SK-N-SH (cell line): ENCODE data around the gene SZRD1. TPM values are rescaled to one million over a fixed set of nuclear protein-coding genes. Genes with fewer than 3 reads are reported as not detected.

Experiments used
- CTCF ChIA-PET: fragments of 300-600, 350-600 bp; formaldehyde crosslinking; extraction: SDS; loops from one replicate; lab custom pipeline; 2021; lab: Yijun Ruan, JAX
- POLR2A ChIA-PET: fragments of 350-600 bp; sonication (Branson Sonifier 250); formaldehyde crosslinking; extraction: SDS; loops from one replicate; lab custom pipeline; 2020; ENCODE audit warnings: antibody characterized with exemption, inconsistent platforms; lab: Yijun Ruan, JAX
- DNase-seq: peaks from one replicate; pipeline ENCODE4 v3.0.0; 2012
- H2AFZ ChIP-seq: fragments of 200-600 bp; sonication (generic); 2 replicates; pipeline ENCODE4 v1.8.1; 2016; ENCODE audit warnings: antibody characterized with exemption, mild to moderate bottlenecking, low read depth
- H3F3A ChIP-seq: fragments of 200-600 bp; sonication (generic); replicated peaks from 2 replicates; pipeline ENCODE3; 2016; ENCODE audit warnings: antibody characterized with exemption, mild to moderate bottlenecking; ENCODE audit not compliant: insufficient read depth
- H3K27ac ChIP-seq, 2 experiments: fragments of 200-500 bp in 1 of 2; fragments of 200-600 bp in 1 of 2; sonication (Bioruptor generic) in 1 of 2; sonication (generic), shearing (Covaris generic) in 1 of 2; 2 replicates each; pipeline versions ENCODE4 v1.5.1 to v1.6.1; 2014 to 2016; ENCODE audit warnings: low read depth in 2 of 2, inconsistent platforms in 1 of 2, low read length in 1 of 2, mild to moderate bottlenecking in 1 of 2, mixed read lengths in 1 of 2
- H3K27me3 ChIP-seq: fragments of 200-600 bp; sonication (generic), shearing (Covaris generic); 2 replicates; pipeline ENCODE4 v1.6.1; 2016; ENCODE audit warnings: mixed run types; ENCODE audit not compliant: insufficient read depth
- H3K36me3 ChIP-seq, 2 experiments: fragments of 200-500 bp in 1 of 2; fragments of 200-600 bp in 1 of 2; sonication (Bioruptor generic) in 1 of 2; sonication (generic) in 1 of 2; replicated peaks in 1 of 2; 2 replicates each; pipeline versions ENCODE3 to v1.5.1; 2014 to 2016; ENCODE audit warnings: low read length in 1 of 2, mild to moderate bottlenecking in 1 of 2; ENCODE audit not compliant: insufficient read depth in 2 of 2, control insufficient read depth in 1 of 2
- H3K4me1 ChIP-seq, 2 experiments: fragments of 200-500 bp in 1 of 2; fragments of 200-600 bp in 1 of 2; sonication (Bioruptor generic) in 1 of 2; sonication (generic), shearing (Covaris generic) in 1 of 2; 2 replicates each; pipeline versions ENCODE4 v1.5.1 to v1.6.1; 2014 to 2016; ENCODE audit warnings: low read depth in 1 of 2, low read length in 1 of 2, mixed run types in 1 of 2; ENCODE audit not compliant: insufficient read depth in 2 of 2, control insufficient read depth in 1 of 2
- H3K4me2 ChIP-seq: fragments of 200-600 bp; sonication (generic), shearing (Covaris generic); 2 replicates; pipeline ENCODE4 v1.6.1; 2017; ENCODE audit warnings: mixed run types
- H3K4me3 ChIP-seq, 2 experiments: fragments of 200-500 bp in 1 of 2; fragments of 200-600 bp in 1 of 2; sonication (Bioruptor generic) in 1 of 2; sonication (generic), shearing (Covaris generic) in 1 of 2; 2 replicates each; pipeline versions ENCODE4 v1.5.1 to v1.8.1; 2014 to 2016; ENCODE audit warnings: low read depth in 2 of 2, inconsistent platforms in 1 of 2, low read length in 1 of 2, mild to moderate bottlenecking in 1 of 2, mixed read lengths in 1 of 2, moderate library complexity in 1 of 2
- H3K79me2 ChIP-seq: fragments of 200-600 bp; sonication (generic); 2 replicates; pipeline ENCODE4 v1.8.1; 2017; ENCODE audit warnings: mild to moderate bottlenecking; ENCODE audit not compliant: insufficient read depth
- H3K9ac ChIP-seq: fragments of 200-600 bp; sonication (generic); 2 replicates; pipeline ENCODE4 v1.6.1; 2017; ENCODE audit warnings: mixed run types
- H3K9me2 ChIP-seq: fragments of 200-600 bp; sonication (generic); 2 replicates; pipeline ENCODE4 v1.6.1; 2017; ENCODE audit warnings: mixed run types
- H3K9me3 ChIP-seq: fragments of 200-600 bp; sonication (generic); 2 replicates; pipeline ENCODE4 v1.6.1; 2017; ENCODE audit warnings: mixed run types, mild to moderate bottlenecking, moderate library complexity
- H4K20me1 ChIP-seq: fragments of 200-600 bp; sonication (generic); 2 replicates; pipeline ENCODE4 v1.6.1; 2017; ENCODE audit warnings: mild to moderate bottlenecking, mixed run types; ENCODE audit not compliant: insufficient read depth
- CTCF ChIP-seq: fragments of 200-600 bp; sonication (generic); IDR thresholded peaks from 2 replicates; pipeline ENCODE4 v1.6.1; 2017; ENCODE audit warnings: antibody characterized with exemption, mild to moderate bottlenecking, moderate library complexity
- EP300 ChIP-seq, 2 experiments: IDR thresholded peaks; 2 replicates each; pipeline versions ENCODE4 v1.4.0 to v1.6.1; 2012; ENCODE audit warnings: borderline replicate concordance in 1 of 2, low read depth in 1 of 2, low read length in 1 of 2
- EZH2phosphoT487 ChIP-seq: fragments of 200-600 bp; sonication (generic); IDR thresholded peaks from 2 replicates; pipeline ENCODE4 v1.6.1; 2017; ENCODE audit warnings: low read depth, mixed run types, mild to moderate bottlenecking, antibody characterized with exemption, moderate library complexity, borderline replicate concordance
- FOSL2 ChIP-seq: IDR thresholded peaks from 2 replicates; pipeline ENCODE4 v1.4.0; 2012; ENCODE audit warnings: low read depth, mild to moderate bottlenecking, moderate library complexity, borderline replicate concordance
- FOXJ3 ChIP-seq: sonication (generic); formaldehyde crosslinking; IDR thresholded peaks from 2 replicates; pipeline ENCODE4 v1.5.1; 2020; ENCODE audit warnings: mild to moderate bottlenecking, missing genetic modification reagents
- GABPA ChIP-seq: IDR thresholded peaks from 2 replicates; pipeline ENCODE4 v1.4.0; 2012; ENCODE audit warnings: low read depth, mild to moderate bottlenecking
- JUND ChIP-seq: IDR thresholded peaks from 2 replicates; pipeline ENCODE4 v1.4.0; 2012
- MAX ChIP-seq: IDR thresholded peaks from 2 replicates; pipeline ENCODE4 v1.4.0; 2012; ENCODE audit warnings: low read depth
- MEF2A ChIP-seq: IDR thresholded peaks from 2 replicates; pipeline ENCODE4 v1.4.0; 2012; ENCODE audit warnings: low read depth, borderline replicate concordance
- MXI1 ChIP-seq: IDR thresholded peaks from 2 replicates; pipeline ENCODE4 v1.6.1; 2012; ENCODE audit warnings: mild to moderate bottlenecking, low read depth, low read length, improper control_type of control experiment
- NRF1 ChIP-seq: IDR thresholded peaks from 2 replicates; pipeline ENCODE4 v1.6.1; 2012; ENCODE audit warnings: low read depth, mild to moderate bottlenecking, low read length
- RAD21 ChIP-seq: IDR thresholded peaks from 2 replicates; pipeline ENCODE4 v1.6.1; 2012; ENCODE audit warnings: mild to moderate bottlenecking, low read length
- RCOR1 ChIP-seq: fragments of 150-350 bp; IDR thresholded peaks from 2 replicates; pipeline ENCODE4 v1.6.1; 2017; ENCODE audit warnings: antibody characterized with exemption, low read length
- RFX5 ChIP-seq: IDR thresholded peaks from 2 replicates; pipeline ENCODE4 v1.6.1; 2012; ENCODE audit warnings: mild to moderate bottlenecking, improper control_type of control experiment, low read length
- RXRA ChIP-seq: IDR thresholded peaks from 2 replicates; pipeline ENCODE4 v1.4.0; 2012; ENCODE audit warnings: low read depth, mild to moderate bottlenecking, borderline replicate concordance
- SIN3A ChIP-seq: IDR thresholded peaks from 2 replicates; pipeline ENCODE4 v1.6.1; 2012; ENCODE audit warnings: low read depth, mild to moderate bottlenecking, low read length, moderate library complexity, borderline replicate concordance
- SMC3 ChIP-seq: IDR thresholded peaks from 2 replicates; pipeline ENCODE4 v1.6.1; 2012; ENCODE audit warnings: low read depth, low read length, improper control_type of control experiment
- TAF1 ChIP-seq: IDR thresholded peaks from 2 replicates; pipeline ENCODE4 v1.6.1; 2012; ENCODE audit warnings: low read depth, mild to moderate bottlenecking, low read length, moderate library complexity, borderline replicate concordance
- USF1 ChIP-seq: IDR thresholded peaks from 2 replicates; pipeline ENCODE4 v1.4.0; 2012; ENCODE audit warnings: low read depth, borderline replicate concordance
- USF2 ChIP-seq: fragments of 150-350 bp; IDR thresholded peaks from 2 replicates; pipeline ENCODE4 v1.6.1; 2017; ENCODE audit warnings: antibody characterized with exemption, low read length, low read depth, borderline replicate concordance
- WGBS: methylation state at CpG from one replicate; pipeline ENCODE4 v1.1.6; 2017; ENCODE audit warnings: low lambda C conversion rate; 5-methylcytosine and 5-hydroxymethylcytosine counted together
- polyA plus RNA-seq, 3 experiments: library from polyadenylated mRNA; depleted of rRNA; stranded (reverse); fragments of >200 nt; gene quantifications; 2 replicates each; pipeline ENCODE4 v1.2.3, GENCODE V29; 2012
- TF ChIP-seq, protein P1 (sequence below): IDR thresholded peaks from 2 replicates; pipeline ENCODE4; 2012
- TF ChIP-seq, protein P2 (sequence below): IDR thresholded peaks from 2 replicates; pipeline ENCODE4 v1.4.0; 2012; ENCODE audit warnings: low read depth, borderline replicate concordance

SZRD1 gene
- polyA plus RNA-seq, 1 of the 3 experiments (the other 2 are of a cell fraction): 119 TPM

DNA sequence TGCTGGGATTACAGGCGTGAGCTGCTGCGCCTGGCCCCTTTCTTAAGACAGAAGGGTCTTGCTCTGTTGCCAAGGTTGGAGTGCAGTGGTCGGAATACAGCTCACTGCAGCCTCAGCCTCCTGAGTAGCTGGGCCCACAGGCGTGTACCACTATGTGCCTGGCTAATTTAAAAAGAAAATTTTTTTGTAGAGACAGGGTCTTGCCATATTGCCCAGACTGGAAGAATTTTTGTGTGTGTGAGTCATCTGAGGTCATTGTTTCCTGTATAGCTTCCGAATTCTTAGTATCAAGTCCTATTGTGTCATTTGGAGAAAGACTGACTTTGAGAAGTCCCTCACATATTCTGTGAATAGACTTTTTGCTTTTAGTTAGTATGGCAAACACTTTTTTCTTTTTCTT is 4.7 kb downstream of the SZRD1 start (continued):
- TF ChIP-seq FOXJ3 (CRISPR knock-in tag): no peak
- TF ChIP-seq RCOR1: no peak
- TF ChIP-seq, protein P1, sequence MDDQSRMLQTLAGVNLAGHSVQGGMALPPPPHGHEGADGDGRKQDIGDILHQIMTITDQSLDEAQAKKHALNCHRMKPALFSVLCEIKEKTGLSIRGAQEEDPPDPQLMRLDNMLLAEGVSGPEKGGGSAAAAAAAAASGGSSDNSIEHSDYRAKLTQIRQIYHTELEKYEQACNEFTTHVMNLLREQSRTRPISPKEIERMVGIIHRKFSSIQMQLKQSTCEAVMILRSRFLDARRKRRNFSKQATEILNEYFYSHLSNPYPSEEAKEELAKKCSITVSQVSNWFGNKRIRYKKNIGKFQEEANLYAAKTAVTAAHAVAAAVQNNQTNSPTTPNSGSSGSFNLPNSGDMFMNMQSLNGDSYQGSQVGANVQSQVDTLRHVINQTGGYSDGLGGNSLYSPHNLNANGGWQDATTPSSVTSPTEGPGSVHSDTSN: peak; percentile 47; the same call in 1 of the 2 replicates

DNA sequence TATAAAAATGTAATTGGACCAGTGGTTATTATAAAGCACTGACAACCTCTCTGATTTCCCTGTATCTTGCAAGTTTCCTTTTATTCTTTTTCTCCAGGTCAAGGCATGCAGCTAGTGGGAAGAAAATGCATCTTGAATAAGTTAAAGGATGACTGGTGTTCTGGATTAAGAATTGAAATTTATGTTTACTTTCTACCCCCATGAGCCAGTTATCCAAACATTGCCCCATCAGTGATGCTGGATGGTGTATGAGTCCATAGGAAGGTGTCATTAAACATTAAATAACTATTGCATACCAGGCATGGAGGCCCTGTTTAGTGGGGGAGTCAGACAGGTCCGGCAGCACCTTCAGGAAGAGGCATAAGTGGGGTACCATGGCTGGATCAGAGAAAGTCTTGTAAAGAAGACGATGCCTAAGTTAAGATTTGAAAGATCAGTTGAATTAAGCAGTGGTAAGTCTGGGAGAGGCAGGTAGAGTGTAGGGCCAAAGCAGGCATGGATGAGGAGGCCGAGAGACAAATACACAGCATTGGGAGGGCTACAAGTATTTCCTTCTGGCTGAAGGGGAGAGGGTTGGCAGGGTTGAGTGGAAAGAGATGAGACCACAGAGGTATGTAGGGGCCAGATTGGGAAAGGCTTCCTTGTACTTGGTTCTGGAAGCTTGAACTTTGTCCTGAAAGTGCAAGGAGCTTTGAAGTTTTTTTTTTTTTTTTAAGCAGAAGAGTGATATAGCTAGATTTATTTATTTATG is 5.7 kb downstream of the SZRD1 start:
- no peak for TF ChIP-seq GABPA
- TF ChIP-seq MXI1: no peak
- no peak for TF ChIP-seq NRF1
- TF ChIP-seq TAF1: no peak
- no peak for TF ChIP-seq USF1
- TF ChIP-seq EZH2phosphoT487: no peak
- no peak for TF ChIP-seq RFX5
- TF ChIP-seq RCOR1: no peak
- no peak for TF ChIP-seq MEF2A
- TF ChIP-seq EP300 (IDR thresholded peaks at IDR 0.05; ENCODE audit: borderline replicate concordance in 1 of 2, low read depth in 1 of 2, low read length in 1 of 2): no peak
- TF ChIP-seq SMC3: no peak
- no peak for TF ChIP-seq SIN3A
- TF ChIP-seq, protein P2, sequence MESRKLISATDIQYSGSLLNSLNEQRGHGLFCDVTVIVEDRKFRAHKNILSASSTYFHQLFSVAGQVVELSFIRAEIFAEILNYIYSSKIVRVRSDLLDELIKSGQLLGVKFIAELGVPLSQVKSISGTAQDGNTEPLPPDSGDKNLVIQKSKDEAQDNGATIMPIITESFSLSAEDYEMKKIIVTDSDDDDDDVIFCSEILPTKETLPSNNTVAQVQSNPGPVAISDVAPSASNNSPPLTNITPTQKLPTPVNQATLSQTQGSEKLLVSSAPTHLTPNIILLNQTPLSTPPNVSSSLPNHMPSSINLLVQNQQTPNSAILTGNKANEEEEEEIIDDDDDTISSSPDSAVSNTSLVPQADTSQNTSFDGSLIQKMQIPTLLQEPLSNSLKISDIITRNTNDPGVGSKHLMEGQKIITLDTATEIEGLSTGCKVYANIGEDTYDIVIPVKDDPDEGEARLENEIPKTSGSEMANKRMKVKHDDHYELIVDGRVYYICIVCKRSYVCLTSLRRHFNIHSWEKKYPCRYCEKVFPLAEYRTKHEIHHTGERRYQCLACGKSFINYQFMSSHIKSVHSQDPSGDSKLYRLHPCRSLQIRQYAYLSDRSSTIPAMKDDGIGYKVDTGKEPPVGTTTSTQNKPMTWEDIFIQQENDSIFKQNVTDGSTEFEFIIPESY: no peak
- TF ChIP-seq RXRA: no peak
- no peak for TF ChIP-seq JUND
- TF ChIP-seq USF2: no peak
- no peak for TF ChIP-seq RAD21
- no peak for TF ChIP-seq FOSL2
- no peak for TF ChIP-seq CTCF
- no peak for TF ChIP-seq MAX
- Histone ChIP-seq H3K27me3 (no peaks in the 10 kb centered on the region), H3K4me3 (no peak overlapping the region), H3K9me2 (no peaks in the 10 kb centered on the region), H3K27ac (peak overlapping the region in 1 of 2 experiments; percentile 79; a peak in 2 of 4 replicates), H3K9me3 (no peaks in the 10 kb centered on the region), H3K4me2 (no peak overlapping the region), H2AFZ (no peak overlapping the region), H3K79me2 (peaks cover 100% of the 10 kb centered on the region), H4K20me1 (peaks cover 77% of the 10 kb centered on the region), H3K36me3 (peaks cover 2 to 5% of the 10 kb centered on the region in 2 experiments), H3K9ac (peak overlapping the region; percentile 8; the same call in 1 of the 2 replicates), H3K4me1 (peaks cover 18 to 54% of the 10 kb centered on the region in 2 experiments), H3F3A (peaks cover 47% of the 10 kb centered on the region)
- ChIA-PET CTCF (interaction anchor here (3.4 kb wide), 1 partner anchor 10 kb away, joined by 17 read pairs; no protein-coding TSS in a partner anchor), POLR2A (no interaction called here)
- WGBS: 90% methylated on average over 3 of the region's 3 CpGs
- no peak for DNase-seq
